HG02870 (cell line): ENCODE data around the gene ZNF555.
"Not testable (repeated sequence)": the region's sequence is repeated elsewhere in the genome, so short reads cannot be mapped to it uniquely, and the experiment has no call there.

Experiments used
- ATAC-seq: cut with Tn5 transposase; IDR thresholded peaks from one replicate; pipeline ENCODE4 v1.9.1; 2021; ENCODE audit warnings: mild to moderate bottlenecking, moderate library complexity; ENCODE audit not compliant: unreplicated experiment

Gene ZNF555

DNA sequence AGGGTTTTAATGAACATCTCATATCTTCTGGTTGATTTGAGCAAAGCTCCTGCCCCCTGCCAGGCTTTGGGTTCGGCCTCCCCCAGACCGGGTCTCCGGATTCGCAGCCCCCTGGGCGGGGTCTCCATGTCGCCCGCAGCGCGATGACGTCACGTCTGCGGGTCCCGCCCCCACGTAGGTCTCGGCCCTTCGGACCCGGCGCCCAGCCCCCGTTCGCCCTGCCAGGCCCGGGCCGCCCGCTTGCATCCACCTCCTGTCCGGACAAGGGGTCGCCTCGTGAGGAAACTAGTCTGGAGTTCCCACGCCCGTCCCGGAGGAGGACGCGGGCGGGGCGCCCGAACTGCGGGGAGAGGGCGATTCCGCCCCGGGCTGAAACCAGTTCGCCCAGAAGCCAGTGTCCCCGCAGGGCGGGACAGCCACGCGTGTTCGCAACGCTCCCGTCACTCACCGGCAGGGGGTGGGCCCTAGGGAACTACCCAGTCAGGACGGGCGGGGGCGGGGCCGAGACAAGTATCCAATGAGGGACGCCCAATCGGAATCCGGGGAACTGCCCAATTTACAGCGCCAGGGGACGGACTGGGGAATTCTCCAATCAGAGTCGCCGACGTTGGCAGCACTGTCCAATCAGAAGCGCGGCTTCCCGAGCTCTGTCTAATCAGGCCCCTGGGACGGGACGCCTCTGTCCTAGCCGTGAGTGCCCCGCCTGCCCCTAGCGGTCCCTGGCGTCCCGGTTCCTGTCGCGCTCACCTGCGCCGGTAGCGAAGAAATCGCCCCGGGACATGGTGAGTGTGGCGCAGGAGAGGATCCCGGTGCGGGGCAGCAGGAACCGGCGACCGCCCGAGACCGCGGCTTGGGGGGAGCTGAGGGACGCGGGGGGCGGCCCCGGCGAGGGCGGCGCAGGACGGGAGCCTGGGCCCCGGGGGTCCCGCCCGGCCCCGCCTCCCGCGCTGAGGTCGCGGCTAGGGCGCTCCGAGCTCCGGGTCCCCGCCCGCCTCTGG is at the start of gene ZNF555:
TSS of gene ZNF555 (plus strand) at position 682 of the 998 bp plus-strand sequence. CDS start at position 780, 98 bp downstream.
- peak; percentile 96 for ATAC-seq

DNA sequence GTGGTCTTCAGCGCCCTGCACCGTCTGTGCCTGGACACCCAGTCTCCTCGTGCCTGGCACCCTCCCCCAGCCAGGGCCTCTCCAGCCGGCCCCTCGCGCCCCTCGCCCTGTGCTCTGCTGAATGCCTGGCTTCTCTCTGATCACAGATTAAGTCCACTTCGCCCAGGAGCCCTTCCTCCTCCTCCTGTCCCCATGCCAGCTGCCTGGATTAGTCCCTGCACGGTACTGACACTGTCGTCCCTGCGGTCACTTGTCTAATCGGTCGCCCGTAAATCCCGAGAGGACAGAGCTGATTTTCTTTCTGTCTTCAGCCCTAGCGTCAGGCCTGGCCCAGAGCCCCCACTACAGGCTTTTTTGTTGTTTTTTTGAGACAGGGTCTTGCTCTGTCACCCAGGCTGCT is 49.4 kb upstream of the ZNF555 start:
- no peak for ATAC-seq

DNA sequence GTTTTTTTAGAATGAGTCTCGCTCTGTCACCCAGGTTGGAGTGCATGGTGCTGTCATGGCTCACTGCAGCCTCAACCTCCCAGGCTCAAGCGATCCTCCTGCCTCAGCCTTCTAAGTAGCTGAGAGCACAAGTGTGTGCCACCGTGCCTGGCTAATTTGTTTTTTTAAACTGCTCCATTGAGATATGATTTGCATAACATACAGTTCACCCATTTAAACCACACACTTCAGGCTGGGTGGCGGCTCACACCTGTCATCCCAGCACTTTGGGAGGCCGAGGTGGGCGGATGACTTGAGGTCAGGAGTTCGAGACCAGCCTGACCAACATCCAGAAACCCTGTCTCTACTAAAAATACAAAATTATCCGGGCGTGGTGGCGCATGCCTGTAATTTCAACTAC is 48.6 kb upstream of the ZNF555 start:
- ATAC-seq = not testable (repeated sequence)

DNA sequence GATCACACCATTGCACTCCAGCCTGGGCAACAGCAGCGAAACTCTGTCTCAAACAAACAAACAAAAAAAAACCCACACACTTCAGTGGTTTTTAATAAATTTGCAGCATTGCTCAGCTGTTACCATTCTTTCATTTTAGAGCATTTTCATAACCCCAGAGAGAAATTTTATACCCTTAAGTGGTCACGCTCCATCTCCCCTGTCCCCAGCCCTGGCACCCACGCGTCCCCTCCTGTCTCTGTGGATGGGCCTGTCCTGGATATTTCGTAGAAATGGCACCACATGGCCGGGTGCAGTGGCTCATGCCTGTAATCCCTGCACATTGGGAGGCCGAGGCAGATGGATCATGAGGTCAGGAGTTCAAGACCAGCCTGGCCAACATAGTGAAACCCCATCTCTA is 48.1 kb upstream of the ZNF555 start:
- no peak for ATAC-seq

- no peak for ATAC-seq
These were observed 47.7 kb upstream of the ZNF555 start for GRCh38 chr19:2793577-2793976.

- no peak for ATAC-seq
These were observed 45.2 kb upstream of the ZNF555 start for GRCh38 chr19:2795827-2796658.

- no peak for ATAC-seq
These were observed 44.5 kb upstream of the ZNF555 start for GRCh38 chr19:2796659-2797266.

DNA sequence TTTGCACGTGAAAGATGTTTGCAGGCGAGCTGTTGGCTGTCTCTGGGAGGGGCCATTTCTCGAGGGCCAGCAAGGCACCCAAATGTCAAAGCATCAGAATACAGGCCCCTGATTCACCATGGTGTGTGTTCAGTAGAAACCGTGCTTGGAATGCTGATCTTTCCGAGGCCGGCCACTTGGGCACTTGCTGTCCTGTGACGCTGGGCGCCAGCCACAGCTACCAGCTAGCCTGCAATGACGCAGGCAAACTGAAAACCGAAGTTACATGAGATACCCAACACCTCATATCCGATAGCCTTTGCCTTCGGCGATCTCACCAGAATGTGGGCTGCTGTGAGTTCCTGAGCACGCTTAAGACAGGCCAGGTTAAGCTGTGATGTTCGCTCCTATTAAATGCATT is 44.0 kb upstream of the ZNF555 start:
- ATAC-seq = no peak

GRCh38 chr19:2798158-2798685 is 43.1 kb upstream of the ZNF555 start:
- ATAC-seq = no peak

DNA sequence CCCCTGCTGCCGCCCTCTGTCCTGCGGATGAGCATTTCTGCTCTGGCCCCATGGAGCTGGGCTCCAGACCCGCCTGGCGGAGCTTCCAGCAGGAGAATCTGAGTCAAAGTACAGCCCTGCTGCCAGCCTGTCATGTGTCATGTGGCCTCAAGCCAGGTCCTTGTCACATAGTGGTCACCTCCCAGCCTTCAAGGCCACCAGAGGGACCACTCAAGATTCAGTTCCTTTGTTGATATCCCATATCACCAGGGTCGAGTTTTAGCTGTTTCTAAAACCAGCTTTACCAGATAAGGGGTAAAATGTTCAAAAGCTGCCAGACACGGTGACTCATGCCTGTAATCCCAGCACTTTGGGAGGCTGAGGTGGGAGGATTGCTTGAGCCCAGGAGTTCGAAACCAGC is 42.5 kb upstream of the ZNF555 start:
- ATAC-seq = no peak

- ATAC-seq = no peak
These were observed 41.8 kb upstream of the ZNF555 start for GRCh38 chr19:2799273-2800020.

DNA sequence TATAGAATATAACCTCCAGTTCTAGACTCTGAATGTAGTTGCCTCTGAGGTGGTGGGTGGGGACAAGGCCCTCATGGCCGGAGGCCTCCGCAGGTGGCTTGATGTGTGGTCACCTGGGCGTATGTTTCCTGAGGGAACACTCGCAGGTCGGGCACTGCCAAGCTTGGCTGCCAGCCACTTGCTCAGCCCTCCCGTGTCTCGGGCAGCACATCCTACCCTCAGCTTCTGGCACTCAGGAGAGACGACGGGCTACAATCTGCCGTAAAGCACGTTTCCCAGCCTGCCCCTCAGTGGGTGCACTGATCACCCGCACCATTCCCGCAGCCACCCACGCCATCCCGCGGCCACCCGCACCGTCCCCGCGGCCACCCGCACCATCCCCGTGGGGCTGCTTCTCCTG is 40.8 kb upstream of the ZNF555 start:
- no peak for ATAC-seq

DNA sequence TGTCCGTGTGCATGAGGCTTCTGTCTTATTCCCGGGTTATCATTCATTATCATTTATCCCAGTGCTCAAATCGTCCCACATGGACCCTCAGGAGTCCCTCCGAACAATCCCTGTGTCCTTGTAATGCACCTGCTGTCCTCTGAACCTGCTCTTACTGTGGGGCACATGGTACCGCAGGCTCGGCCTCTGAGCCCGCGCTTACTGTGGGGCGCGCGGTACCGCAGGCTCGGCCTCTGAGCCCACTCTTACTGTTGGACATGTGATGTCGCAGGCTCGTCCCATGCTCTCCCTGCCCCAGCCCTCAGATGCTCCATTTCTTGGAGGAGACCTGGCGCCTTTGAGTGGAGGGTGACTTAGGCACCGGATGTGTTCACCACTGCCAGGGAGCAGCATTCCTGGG is 38.4 kb upstream of the ZNF555 start:
- no peak for ATAC-seq

- ATAC-seq = no peak
These were observed 37.7 kb upstream of the ZNF555 start for GRCh38 chr19:2803486-2804155.

DNA sequence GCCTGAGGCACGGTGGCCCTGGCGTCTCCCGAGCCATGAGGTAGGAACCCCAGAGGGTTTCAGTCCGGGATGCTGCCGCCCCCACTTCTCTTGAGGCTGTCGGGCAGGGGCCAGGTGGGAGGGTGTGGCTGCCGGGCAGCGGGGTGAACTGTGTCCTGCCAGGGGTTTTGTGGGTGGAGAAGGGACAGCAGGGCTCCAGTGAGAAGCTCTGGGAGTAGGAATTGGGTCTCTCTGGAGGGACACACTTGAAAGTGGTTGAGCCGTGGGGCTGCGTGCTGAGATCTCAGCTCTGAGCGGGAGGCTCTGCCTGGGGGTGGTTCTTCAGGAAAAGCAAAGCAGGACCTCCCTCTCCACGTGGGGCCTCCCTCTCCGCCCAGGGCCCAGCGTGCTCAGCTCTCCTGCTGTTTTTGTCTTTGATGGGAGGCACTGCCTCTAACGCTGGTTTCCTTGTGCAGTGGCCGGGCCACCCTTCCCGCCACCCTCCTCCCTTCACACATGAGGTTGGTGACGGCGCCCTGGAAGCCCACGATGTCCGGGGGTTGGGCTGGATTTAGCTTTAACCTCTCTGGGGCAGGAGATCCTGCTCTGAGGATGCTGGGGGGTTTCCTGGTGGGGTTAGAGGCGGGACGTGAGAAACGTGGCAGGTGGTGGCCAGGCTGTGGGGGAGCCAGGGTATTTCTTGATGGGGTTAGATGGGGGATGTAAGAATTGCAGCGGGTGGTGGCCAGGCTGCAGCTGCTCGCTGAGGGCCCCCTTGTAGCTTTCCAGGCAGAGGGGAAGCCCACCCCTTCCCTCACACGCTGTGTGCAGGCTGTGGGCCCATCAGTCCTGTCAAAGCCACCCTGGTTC is 36.9 kb upstream of the ZNF555 start:
- no peak for ATAC-seq

- ATAC-seq = no peak
These were observed 35.9 kb upstream of the ZNF555 start for GRCh38 chr19:2805261-2805900.

DNA sequence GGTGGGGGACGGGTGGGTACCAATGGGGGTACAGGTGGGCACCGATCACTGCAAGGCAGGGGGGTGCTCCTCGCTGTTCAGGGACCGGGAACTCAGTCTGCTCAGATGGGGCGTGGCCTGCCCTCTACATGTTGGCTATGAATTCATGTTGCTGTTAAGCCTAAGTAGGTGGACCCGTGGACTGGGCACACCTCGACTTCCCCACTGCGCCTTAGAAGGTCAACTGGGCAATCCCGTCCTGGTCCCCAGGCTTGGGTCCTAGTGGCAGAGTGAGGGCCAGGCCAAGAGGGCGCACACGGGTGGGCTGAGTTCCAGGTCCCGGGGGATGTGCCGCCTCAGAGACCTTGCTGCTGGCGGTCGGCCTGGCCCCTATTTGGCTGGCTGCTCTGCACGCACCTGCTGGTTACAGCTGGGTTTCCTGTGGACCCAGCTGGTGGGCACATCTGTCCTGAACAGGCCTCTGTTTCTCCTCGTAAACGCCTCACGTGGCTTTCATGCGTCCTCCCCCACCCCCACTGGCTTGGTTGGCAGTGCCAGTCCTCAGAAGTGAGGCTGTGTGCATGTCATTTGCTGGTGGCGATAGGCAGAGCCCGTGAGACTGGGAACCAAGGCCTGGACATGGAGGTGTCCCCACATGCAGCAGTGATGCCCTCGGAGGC is 35.2 kb upstream of the ZNF555 start:
- ATAC-seq = no peak
